HG03139 (cell line): ENCODE results near the gene OGDH.
"Not testable (repeated sequence)": the region's sequence is repeated elsewhere in the genome, so short reads cannot be mapped to it uniquely, and the experiment has no call there.

Source experiments
- ATAC-seq: cut with Tn5 transposase; IDR thresholded peaks from one replicate; pipeline ENCODE4 v1.9.1; 2021; ENCODE audit not compliant: unreplicated experiment

Gene OGDH

DNA sequence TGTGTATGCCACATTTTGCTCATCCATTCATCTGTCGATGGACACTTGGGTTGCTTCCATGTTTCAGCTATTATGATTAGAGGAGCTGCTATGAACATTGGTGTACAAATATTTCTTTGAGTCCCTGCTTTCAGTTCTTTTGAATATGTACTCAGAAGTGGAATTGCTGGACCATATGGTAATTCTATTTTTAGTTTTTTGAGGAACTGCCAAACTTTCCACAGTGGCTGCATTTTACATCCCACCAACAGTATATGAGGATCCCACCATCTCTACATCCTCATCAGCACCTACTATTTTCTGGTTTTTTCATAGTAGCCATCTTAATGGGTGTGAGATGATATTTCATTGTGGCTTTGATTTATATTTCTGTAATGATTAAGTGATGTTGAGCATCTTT lies 97.5 kb downstream of the OGDH start:
- ATAC-seq: no peak

DNA sequence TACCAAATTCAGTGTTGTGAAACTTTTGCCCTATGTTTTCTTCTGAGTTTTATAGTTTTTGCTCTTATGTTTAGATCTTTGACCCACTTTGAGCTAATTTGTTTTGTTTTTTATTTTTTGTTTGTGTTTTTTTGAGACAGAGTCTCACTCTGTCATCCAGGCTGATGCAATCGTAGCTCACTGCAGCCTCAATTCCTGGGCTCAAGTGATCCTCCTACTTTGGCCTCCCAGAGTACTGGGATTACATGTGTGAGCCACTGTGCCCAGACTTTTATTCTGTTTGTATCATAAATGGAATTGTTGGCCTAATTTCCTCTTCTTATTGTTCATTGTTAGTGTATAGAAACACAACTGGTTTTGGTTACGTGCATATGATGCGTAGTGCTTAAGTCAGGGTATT lies 99.0 kb downstream of the OGDH start:
- ATAC-seq: no peak

DNA sequence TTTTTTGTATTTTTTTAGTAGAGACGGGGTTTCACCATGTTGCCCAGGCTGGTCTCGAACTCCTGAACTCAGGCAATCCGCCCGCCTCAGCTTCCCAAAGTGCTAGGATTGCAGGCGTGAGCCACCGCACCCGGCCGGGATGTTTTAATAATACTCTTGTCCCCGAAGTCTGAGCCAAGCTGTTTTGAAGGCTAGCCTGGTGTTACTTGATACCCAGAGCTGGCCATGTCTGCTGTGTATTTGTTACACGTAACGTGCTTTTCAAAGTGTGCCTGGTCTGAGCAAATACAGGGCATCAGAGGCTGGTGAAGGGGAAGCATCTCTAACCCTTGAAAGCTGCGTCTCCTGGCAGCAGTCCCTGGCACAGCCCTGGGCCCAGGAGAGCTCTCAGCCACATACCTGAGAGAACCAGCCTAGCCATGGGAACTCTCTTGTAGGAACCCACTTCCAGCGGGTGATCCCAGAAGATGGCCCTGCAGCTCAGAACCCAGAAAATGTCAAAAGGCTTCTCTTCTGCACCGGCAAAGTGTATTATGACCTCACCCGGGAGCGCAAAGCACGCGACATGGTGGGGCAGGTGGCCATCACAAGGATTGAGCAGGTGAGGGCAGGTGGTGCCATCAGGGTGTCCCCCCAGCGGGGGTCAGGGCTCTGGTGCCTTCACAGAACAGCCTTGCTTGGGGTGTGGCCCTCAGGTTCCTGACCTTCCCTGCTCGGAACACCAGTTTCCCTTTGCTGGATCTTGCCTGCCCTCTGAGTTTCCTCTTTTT lies 100.5 kb downstream of the OGDH start:
- no peak for ATAC-seq

DNA sequence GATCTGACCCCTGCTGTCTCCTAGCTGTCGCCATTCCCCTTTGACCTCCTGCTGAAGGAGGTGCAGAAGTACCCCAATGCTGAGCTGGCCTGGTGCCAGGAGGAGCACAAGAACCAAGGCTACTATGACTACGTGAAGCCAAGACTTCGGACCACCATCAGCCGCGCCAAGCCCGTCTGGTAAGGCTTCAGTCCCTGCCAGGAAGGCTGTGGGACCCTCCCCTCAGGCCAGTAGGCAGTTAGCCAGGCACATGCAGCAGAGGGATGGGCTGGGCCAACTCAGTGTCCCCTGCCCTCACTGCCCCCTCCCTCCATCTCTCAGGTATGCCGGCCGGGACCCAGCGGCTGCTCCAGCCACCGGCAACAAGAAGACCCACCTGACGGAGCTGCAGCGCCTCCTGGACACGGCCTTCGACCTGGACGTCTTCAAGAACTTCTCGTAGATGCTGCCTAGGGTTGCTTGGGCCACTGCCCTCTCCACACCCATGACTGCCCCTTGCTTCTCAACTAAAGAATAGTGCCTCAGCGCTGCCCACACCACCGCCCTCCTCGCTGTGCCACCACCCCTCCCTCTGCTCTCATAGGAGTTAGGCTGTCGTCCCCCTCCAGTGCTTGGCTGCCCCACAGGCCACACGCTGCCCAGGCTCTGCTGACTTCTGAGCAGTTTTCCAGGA lies 101.3 kb downstream of the OGDH start:
- ATAC-seq: no peak

DNA sequence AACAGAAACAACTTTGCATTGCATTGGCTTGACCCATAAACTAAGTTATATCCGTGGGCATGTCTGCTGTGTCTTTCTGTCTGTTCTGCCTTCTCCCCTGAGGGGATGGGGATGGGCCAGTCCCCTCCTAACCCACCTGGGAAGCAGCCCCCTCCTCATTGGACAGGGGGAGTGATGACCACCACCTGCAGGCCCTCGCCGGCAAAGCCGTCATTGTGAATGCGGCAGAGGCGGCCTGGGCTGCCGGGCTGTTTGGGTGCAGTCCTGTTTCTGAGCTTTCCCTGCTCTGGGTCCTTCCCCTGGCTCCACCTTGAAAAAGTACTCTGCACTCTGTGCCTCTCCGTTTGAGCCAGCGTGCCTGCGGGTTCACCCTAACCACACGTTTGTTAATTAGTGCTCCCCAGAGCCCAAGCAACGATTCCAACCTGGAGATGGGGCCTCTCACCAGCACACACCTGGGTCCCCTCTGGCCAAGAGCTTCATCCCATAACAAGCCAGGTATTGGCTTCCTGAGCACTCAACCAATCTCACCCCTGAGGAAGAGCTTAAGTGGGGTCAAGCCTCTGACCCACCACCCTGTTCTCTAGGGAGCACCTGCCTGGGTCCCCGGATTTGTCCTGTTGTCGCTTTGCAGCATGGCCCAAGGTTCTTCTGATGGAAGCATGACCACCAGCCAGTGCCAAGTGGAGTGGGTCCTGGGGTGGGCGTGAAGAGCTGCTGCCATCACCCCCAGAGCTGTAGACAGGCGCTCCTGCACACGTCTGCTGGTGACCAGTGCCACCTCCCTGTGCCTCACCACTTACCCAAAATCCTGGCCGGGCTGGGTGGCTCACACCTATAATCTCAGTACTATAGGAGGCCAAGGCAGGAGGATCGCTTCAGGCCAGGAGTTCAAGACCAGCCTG lies 102.8 kb downstream of the OGDH start:
- ATAC-seq: no peak

DNA sequence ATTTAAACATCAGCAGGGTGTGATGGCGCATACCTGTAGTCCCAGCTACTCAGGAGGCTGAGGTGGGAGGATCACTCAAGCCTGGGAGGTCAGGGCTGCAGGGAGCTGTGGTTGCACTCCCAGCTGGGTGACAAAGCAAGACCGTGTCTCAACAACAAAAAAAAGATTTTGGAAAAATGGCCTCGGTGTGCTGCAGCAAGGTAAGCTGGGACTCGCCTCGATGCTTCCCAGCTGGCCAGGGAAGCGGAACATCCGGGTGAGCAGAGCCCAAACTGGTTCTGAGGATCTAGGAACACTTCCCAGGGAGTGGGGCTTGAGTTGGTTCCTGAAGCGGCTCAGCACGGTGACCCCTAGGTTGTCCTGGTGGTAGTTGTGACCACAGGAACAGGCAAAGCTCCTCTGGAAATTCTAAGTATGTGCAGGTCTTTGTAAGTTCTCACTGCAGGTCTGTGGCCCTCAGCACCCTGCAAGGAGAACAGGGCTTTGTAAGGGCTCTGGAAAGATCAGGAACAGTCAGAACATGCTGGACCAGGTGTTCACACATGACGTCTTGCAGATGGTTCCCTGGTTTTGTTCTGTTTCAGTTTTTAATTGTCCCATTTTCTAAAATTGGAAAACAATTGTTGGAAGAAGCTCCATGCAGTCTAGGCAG lies 103.6 kb downstream of the OGDH start:
- no peak for ATAC-seq

DNA sequence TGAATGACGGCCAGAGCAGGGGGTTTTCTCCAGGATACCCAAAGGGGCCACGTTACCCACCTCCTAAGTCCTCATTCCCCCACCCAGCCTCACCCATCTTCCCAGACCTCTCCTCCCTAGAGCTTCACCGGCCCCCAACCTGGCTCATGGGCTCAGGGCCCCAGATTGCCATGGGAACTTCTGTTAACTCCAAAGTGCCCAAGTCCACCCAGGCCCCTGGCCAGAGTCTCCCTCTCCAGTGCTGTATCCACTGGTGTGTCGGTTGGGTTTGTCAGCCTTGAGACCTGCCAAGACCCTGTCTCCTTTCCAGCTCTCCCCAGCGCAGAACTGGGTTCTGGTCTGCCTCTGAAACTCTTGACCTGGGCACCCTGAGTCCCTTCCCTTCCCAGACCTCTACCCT lies 105.1 kb downstream of the OGDH start:
- no peak for ATAC-seq

DNA sequence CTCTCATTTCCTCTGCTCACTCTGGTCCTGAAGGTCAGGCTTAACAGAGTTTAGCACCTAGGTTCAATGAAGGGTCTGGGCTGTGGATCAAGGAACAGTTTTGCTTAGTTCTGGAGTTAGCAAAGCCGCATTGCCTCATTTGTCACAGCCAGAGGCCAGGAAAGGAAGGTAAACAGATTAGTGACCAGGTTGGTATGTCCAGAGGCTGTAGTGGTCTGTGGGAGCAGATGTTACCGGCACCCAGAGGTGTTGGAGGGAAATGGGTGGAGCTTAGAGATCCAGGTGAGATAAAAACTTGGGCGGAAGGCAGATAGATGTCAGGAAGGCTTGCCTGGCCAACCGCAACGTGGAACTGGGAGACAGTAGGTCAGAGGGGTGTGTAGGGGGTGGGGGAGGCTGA lies 105.6 kb downstream of the OGDH start:
- no peak for ATAC-seq

DNA sequence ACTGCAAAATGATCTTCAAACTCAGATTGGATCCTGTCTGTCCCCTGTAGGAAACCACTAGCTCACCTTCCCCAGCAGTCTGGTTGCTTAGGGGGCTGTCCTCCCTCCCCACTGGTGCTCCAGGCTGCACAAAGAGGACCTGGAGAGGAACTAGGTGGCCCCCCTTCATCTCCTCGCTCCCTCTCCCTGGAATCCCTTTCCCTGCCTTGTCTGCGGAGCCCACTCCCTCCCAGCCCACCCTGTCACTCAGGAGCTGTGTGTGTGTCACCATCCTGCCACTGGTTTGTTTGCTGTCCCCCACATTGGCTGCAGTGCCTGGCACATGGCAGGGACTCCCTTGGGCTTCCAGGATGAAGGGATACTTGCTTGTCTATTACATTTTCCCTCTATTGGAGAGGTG lies 106.7 kb downstream of the OGDH start:
- no peak for ATAC-seq

DNA sequence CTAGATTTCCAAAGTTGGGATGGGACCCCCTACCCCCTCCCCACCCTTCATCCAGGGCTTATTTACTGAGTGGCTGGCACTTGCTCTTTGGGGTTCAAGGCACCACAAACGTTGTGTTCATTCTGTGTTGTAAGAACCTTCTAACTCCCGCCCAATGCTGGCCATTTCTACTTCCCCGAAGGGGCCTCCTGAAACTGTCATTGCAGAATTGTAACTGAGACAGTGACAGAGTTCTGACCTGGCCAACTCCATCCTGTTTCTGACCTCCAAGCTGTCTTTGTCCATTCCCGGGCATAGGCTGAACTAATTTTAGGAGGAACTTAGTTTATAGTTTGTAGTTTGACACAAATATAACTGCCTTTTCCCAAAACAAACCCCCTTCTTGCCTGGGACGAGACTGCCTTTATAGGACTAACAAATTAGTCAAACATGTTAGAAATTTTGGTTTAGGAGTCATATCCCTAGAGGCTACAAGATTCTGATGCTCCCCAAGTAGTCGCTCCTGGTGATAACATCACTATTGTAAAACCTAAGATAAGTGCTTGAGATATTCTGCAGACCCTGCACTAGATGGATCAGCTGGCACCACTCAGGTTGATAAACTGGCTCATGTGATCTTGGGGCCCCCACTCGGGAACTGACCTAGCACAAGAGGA lies 107.4 kb downstream of the OGDH start:
- ATAC-seq: no peak

DNA sequence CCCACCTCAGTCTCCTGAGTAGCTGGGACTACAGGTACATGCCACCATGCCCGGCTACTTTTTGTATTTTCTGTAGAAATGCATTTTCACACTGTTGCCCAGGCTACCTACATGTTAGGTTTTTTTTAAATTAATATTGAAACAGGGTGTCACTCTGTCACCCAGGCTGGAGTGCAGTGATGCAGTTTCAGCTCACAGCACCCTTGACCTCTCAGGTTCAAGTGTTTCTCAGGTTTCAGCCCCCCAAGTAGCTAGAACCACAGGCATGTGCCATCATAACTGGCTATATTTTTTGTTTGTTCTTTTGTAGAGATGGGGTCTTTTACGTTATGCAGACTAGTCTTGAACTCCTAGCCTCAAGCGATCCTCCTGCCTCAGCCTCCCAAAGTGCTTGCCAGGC lies 109.8 kb downstream of the OGDH start:
- no peak for ATAC-seq

DNA sequence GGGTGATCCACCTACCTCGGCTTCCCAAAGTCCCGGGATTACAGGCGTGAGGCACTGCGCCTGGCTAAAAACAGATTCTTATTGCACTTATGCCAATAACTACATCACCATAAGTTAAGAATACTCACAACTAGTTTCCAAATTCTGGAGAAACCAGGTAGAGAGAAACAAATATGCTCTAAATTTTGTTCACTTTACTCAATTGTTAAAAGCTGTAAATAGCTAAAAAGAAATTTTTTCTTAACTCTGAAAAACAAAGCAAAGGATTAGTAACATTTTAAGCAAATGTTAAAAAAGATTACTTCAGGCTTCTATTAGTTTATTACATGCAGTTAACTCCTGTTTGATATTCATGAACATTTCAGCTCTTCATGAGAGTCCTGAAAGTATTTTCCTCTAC lies 113.9 kb downstream of the OGDH start:
- no peak for ATAC-seq

DNA sequence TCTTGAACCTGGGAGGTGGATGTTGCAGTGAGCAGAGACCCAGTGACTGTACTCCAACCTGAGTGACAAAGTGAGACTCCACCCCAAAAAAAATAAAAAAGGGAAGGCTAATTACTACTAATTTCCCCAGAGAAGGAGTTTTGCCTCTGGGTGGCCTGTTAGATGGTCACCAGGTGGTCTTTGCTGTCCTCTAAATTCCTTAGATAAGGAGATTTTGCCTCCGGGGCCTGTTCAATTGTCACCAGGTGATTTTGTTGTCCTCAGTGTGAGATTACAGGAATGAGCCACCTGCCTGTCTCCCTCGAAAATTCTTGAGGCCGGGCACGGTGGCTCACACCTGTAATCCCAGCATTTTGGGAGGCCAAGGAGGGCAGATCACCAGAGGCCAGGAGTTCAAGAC lies 117.8 kb downstream of the OGDH start:
- no peak for ATAC-seq

DNA sequence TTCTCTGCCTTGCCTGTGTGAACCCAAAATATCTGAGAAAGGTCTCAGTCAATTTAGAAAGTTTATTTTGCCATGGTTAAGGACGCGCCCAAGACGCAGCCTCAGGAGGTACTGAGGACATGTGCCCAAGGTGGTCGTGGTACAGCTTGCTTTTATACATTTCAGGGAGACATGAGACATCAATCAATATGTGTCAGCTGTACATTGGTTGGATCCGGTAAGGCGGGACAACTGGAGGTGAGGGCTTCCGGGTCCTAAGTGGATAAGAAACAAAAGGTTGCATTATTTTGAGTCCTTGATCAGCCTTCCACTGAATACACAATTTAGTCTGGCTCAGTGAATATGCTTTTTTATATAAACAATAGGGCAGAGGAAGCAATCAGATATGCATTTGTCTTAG lies 119.8 kb downstream of the OGDH start:
- ATAC-seq: not testable (repeated sequence)

DNA sequence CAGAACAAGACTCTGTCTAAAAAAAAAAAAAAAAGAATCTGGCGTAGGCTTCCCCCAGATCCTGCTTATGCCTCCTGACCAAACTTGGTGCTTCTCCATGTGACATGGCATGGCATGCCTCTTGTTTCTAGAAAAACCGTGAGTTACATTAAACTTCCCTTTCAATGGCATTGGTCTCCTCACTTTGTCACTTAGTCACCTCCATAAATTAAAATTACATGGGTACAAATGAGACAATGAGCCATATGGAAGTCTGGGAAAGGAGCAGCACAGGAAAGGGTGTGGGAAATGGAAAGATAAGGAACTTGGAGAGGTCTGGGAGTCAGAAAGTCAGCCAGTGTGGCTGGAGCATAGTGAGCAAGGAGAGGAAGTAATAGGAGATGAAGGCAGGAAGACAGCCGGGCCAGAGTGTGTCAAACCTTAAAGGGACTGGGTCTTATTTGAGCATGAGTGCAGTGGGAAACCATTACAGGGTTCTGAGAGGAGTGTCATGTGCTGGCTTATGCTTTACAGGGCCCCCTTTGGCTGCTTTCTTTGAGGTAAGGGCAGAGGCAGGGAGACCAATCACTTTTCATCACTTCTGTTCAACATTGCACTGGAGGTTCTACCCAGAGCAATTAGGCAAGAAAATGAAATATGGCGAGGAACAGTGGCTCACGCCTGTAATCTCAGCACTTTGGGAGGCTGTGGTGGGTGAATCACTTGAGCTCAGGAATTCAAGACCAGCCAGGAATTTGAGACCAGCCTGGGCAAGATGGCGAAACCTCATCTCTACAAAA lies 120.9 kb downstream of the OGDH start:
- no peak for ATAC-seq

DNA sequence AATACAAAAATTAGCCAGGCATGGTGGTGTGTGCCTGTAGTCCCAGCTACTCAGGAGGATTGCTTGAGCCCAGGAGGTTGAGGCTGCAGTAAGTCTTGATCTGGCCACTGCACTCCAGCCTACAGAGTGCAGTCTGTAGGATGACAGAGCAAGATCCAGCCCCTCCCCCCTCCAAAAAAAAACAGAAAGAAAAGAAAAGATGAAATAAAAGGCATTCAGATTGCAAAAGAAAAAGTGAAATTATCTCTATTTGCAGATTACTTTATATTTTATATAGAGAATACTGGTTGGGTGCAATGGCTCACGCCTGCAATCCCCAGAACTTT lies 121.5 kb downstream of the OGDH start:
- ATAC-seq: no peak

DNA sequence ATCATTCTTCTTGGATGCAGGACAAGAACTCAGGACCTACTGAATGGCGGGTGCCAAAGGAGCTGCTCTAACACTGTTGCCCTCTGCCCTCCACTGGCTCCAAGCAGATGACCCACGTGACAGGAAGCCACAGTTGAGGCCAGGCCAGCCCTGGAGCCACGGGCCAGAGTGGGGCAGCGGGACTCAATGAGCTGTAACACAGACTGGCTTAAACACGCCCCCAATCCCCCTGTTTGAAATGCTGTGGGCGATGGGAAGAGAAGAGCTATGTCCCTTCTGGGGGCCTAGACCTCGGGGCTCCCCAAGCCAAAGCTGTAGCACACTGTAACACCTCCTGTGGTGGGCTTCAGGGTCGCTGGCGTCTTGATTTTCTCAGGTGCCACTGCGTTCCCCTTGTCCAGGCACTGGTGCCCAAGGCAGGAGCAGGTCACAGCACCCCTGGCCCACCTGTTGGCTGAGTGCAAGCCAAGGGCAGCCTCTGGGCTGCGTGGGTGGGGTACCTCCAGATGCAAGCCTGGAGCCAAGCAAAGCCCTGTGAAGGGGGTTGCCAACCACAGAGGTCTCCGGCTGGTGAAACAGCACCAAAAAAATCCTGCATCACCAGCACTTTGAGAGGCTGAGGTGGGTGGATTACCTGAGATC lies 123.6 kb downstream of the OGDH start:
- no peak for ATAC-seq

DNA sequence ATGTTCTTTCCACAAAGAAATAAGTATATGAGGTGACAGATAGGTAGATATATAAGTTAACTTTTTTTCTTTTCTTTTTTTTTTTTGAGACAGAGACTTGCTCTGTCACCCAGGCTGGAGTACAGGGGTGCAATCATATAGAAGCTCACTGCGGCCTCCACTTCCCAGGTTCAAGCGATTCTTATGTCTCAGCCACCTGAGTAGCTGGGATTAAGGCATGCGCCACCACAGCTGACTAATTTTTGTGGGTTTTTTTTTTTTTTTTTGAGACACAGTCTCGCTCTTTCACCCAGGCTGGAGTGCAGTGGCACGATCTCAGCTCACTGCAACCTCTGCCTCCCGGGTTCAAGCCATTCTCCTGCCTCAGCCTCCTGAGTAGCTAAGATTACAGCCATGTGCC lies 126.5 kb downstream of the OGDH start:
- not testable (repeated sequence) for ATAC-seq

DNA sequence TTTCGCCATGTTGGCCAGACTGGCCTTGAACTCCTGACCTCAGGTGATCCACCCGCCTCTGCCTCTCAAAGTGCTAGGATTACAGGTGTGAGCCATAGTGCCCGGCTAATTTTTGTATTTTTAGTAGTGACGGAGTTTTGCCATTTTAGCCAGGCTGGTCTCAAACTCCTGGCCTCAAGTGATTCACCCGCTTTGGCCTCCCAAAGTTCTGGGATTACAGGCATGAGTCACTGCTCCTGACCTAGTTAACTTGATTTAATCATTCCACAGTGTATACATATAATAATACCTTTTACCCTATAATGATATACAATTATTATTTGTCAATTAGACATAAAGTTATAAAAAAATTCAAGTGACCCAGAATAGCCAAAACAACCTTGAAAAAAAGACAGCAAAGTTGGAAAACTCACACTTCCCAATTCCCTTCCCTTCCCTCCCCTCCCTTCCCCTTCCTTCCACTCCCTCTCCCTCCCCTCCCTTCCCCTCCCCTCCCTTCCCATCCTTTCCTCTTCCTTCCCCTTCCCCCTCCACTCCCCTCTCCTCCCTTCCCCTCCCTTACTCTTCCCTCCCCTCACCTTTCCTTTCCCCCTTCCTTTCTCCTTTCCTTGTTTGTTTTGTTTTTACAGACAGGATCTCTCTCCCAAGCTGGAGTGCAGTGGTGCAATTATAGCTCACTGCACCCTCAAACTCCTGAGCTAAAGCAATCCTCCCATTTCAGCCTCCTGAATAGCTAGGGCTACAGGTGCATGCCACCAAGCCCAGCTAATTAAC lies 127.5 kb downstream of the OGDH start:
- ATAC-seq: no peak
